Measurements from ENCODE around the gene CDH23.

Gene CDH23

GRCh38 chr10:71547876-71548846, 151.4 kb downstream of the CDH23 start:
- Histone ChIP-seq H3K27me3 (ENCODE audit: insufficient read depth, insufficient read length) (no peaks in the 10 kb centered on the region), H3K9ac (ENCODE audit: insufficient read length, low read depth) (peak overlapping the region; percentile 42), H3K4me3 (ENCODE audit: insufficient read length, low read depth) (no peak overlapping the region), H3K9me3 (ENCODE audit: insufficient read depth, low read length) (no peaks in the 10 kb centered on the region), H3K4me1 (ENCODE audit: insufficient read depth, insufficient read length) (peaks cover 26% of the 10 kb centered on the region), H3K36me3 (ENCODE audit: insufficient read depth, insufficient read length, low read length) (no peaks in the 10 kb centered on the region)
- no peak for TF ChIP-seq SUZ12 (IDR thresholded peaks at IDR 0.05; ENCODE audit: extremely low read depth, insufficient read depth, insufficient read length)
- no peak for TF ChIP-seq YY1 (IDR thresholded peaks at IDR 0.05; ENCODE audit: insufficient read depth, insufficient read length)
- TF ChIP-seq ZNF274 (IDR thresholded peaks at IDR 0.05; ENCODE audit: low read depth, low read length): no peak
- DNase-seq (ENCODE audit: low read depth, low spot score): no peak

GRCh38 chr10:71549766-71550533, 153.2 kb downstream of the CDH23 start:
- no peak for DNase-seq (ENCODE audit: low read depth, low spot score)
- Histone ChIP-seq H3K9me3 (ENCODE audit: insufficient read depth, low read length) (no peaks in the 10 kb centered on the region), H3K9ac (ENCODE audit: insufficient read length, low read depth) (no peak overlapping the region), H3K27me3 (ENCODE audit: insufficient read depth, insufficient read length) (no peaks in the 10 kb centered on the region), H3K4me3 (ENCODE audit: insufficient read length, low read depth) (no peak overlapping the region), H3K4me1 (ENCODE audit: insufficient read depth, insufficient read length) (peaks cover 19% of the 10 kb centered on the region), H3K36me3 (ENCODE audit: insufficient read depth, insufficient read length, low read length) (no peaks in the 10 kb centered on the region)
- TF ChIP-seq YY1 (IDR thresholded peaks at IDR 0.05; ENCODE audit: insufficient read depth, insufficient read length): no peak
- TF ChIP-seq ZNF274 (IDR thresholded peaks at IDR 0.05; ENCODE audit: low read depth, low read length): no peak
- TF ChIP-seq SUZ12 (IDR thresholded peaks at IDR 0.05; ENCODE audit: extremely low read depth, insufficient read depth, insufficient read length): no peak

GRCh38 chr10:71550628-71551027, 153.9 kb downstream of the CDH23 start:
- DNase-seq (ENCODE audit: low read depth, low spot score): no peak
- no peak for TF ChIP-seq SUZ12 (IDR thresholded peaks at IDR 0.05; ENCODE audit: extremely low read depth, insufficient read depth, insufficient read length)
- no peak for TF ChIP-seq YY1 (IDR thresholded peaks at IDR 0.05; ENCODE audit: insufficient read depth, insufficient read length)
- TF ChIP-seq ZNF274 (IDR thresholded peaks at IDR 0.05; ENCODE audit: low read depth, low read length): no peak

GRCh38 chr10:71551970-71552369, 155.2 kb downstream of the CDH23 start:
- TF ChIP-seq SUZ12 (IDR thresholded peaks at IDR 0.05; ENCODE audit: extremely low read depth, insufficient read depth, insufficient read length) (no peak), YY1 (IDR thresholded peaks at IDR 0.05; ENCODE audit: insufficient read depth, insufficient read length) (no peak)
- H3K4me1 ChIP-seq (ENCODE audit: insufficient read depth, insufficient read length): peaks cover 16% of the 10 kb centered on the region
- no peaks in the 10 kb centered on the region for H3K27me3 ChIP-seq (ENCODE audit: insufficient read depth, insufficient read length)
- DNase-seq (ENCODE audit: low read depth, low spot score): no peak
- no peaks in the 10 kb centered on the region for H3K36me3 ChIP-seq (ENCODE audit: insufficient read depth, insufficient read length, low read length)
- H3K9me3 ChIP-seq (ENCODE audit: insufficient read depth, low read length): no peaks in the 10 kb centered on the region
- no peak overlapping the region for H3K4me3 ChIP-seq (ENCODE audit: insufficient read length, low read depth)
- no peak overlapping the region for H3K9ac ChIP-seq (ENCODE audit: insufficient read length, low read depth)

More at GRCh38 chr10:71550628-71551027, 153.9 kb downstream of the CDH23 start:
- Histone ChIP-seq H3K27me3 (ENCODE audit: insufficient read depth, insufficient read length) (no peaks in the 10 kb centered on the region), H3K4me3 (ENCODE audit: insufficient read length, low read depth) (no peak overlapping the region), H3K9ac (ENCODE audit: insufficient read length, low read depth) (no peak overlapping the region), H3K4me1 (ENCODE audit: insufficient read depth, insufficient read length) (peaks cover 16% of the 10 kb centered on the region), H3K36me3 (ENCODE audit: insufficient read depth, insufficient read length, low read length) (no peaks in the 10 kb centered on the region), H3K9me3 (ENCODE audit: insufficient read depth, low read length) (no peaks in the 10 kb centered on the region)

- Histone ChIP-seq H3K9ac (ENCODE audit: insufficient read length, low read depth) (peak overlapping the region; percentile 21), H3K4me3 (ENCODE audit: insufficient read length, low read depth) (no peak overlapping the region), H3K4me1 (ENCODE audit: insufficient read depth, insufficient read length) (peaks cover 11% of the 10 kb centered on the region), H3K9me3 (ENCODE audit: insufficient read depth, low read length) (no peaks in the 10 kb centered on the region), H3K27me3 (ENCODE audit: insufficient read depth, insufficient read length) (no peaks in the 10 kb centered on the region), H3K36me3 (ENCODE audit: insufficient read depth, insufficient read length, low read length) (no peaks in the 10 kb centered on the region)
- no peak for DNase-seq (ENCODE audit: low read depth, low spot score)
- TF ChIP-seq YY1 (IDR thresholded peaks at IDR 0.05; ENCODE audit: insufficient read depth, insufficient read length): no peak
- no peak for TF ChIP-seq SUZ12 (IDR thresholded peaks at IDR 0.05; ENCODE audit: extremely low read depth, insufficient read depth, insufficient read length)
- TF ChIP-seq ZNF274 (IDR thresholded peaks at IDR 0.05; ENCODE audit: low read depth, low read length): no peak
Measured at GRCh38 chr10:71553432-71553831, 156.7 kb downstream of the CDH23 start.

- TF ChIP-seq YY1 (IDR thresholded peaks at IDR 0.05; ENCODE audit: insufficient read depth, insufficient read length) (no peak), ZNF274 (IDR thresholded peaks at IDR 0.05; ENCODE audit: low read depth, low read length) (no peak), SUZ12 (IDR thresholded peaks at IDR 0.05; ENCODE audit: extremely low read depth, insufficient read depth, insufficient read length) (no peak)
- H3K27me3 ChIP-seq (ENCODE audit: insufficient read depth, insufficient read length): no peaks in the 10 kb centered on the region
- H3K36me3 ChIP-seq (ENCODE audit: insufficient read depth, insufficient read length, low read length): no peaks in the 10 kb centered on the region
Measured at GRCh38 chr10:71554671-71555070, 158.0 kb downstream of the CDH23 start.

More at GRCh38 chr10:71554671-71555070, 158.0 kb downstream of the CDH23 start:
- Histone ChIP-seq H3K9ac (ENCODE audit: insufficient read length, low read depth) (no peak overlapping the region), H3K9me3 (ENCODE audit: insufficient read depth, low read length) (no peaks in the 10 kb centered on the region), H3K4me3 (ENCODE audit: insufficient read length, low read depth) (no peak overlapping the region), H3K4me1 (ENCODE audit: insufficient read depth, insufficient read length) (peaks cover 11% of the 10 kb centered on the region)
- DNase-seq (ENCODE audit: low read depth, low spot score): no peak

Data from NT2/D1 (cell line).